ENCODE measurements around the gene DLEC1.

The DLEC1 gene

GRCh38 chr3:38112378-38112761 is 73.4 kb downstream of the DLEC1 start:
- no peak for DNase-seq

- no peak for DNase-seq
These were observed 75.3 kb downstream of the DLEC1 start for GRCh38 chr3:38114052-38114874.

- no peak for DNase-seq
These were observed 76.1 kb downstream of the DLEC1 start for GRCh38 chr3:38114875-38115644.

GRCh38 chr3:38115645-38116427 is 76.8 kb downstream of the DLEC1 start:
- DNase-seq, result no peak

GRCh38 chr3:38116471-38117162 is 77.6 kb downstream of the DLEC1 start:
- no peak for DNase-seq

GRCh38 chr3:38117163-38117716 is 78.2 kb downstream of the DLEC1 start:
- DNase-seq, result no peak

- DNase-seq, result peak; percentile 75
These were observed 78.9 kb downstream of the DLEC1 start for GRCh38 chr3:38117748-38118420.

GRCh38 chr3:38118421-38119247 is 79.6 kb downstream of the DLEC1 start:
- DNase-seq, result no peak

GRCh38 chr3:38119248-38119544 is 80.2 kb downstream of the DLEC1 start:
- no peak for DNase-seq

- no peak for DNase-seq
These were observed 81.0 kb downstream of the DLEC1 start for GRCh38 chr3:38119821-38120692.

- DNase-seq, result no peak
These were observed 81.9 kb downstream of the DLEC1 start for GRCh38 chr3:38120693-38121450.

- no peak for DNase-seq
These were observed 82.4 kb downstream of the DLEC1 start for GRCh38 chr3:38121451-38121831.

GRCh38 chr3:38121832-38122461 is 82.9 kb downstream of the DLEC1 start:
- DNase-seq, result no peak

- DNase-seq, result no peak
These were observed 83.8 kb downstream of the DLEC1 start for GRCh38 chr3:38122712-38123290.

GRCh38 chr3:38124324-38125122 is 85.5 kb downstream of the DLEC1 start:
- DNase-seq, result no peak

- DNase-seq, result no peak
These were observed 86.5 kb downstream of the DLEC1 start for GRCh38 chr3:38125305-38126120.
